Esophagus muscularis mucosa (tissue), 4 donors: ENCODE data around the gene TXNL4A. TPM values are rescaled to one million over a fixed set of nuclear protein-coding genes. Genes with fewer than 3 reads are reported as not detected.

Experiments used
- DNase-seq: peaks from one replicate; pipeline ENCODE4 v3.0.0-alpha.2; 2017; ENCODE audit errors: extremely low spot score
- H3K27ac ChIP-seq, 4 donors: fragments of 200-600 bp; sonication (generic); replicated peaks in 1 of 4; 1 replicate in 3 of 4; 2 replicates in 1 of 4; pipeline ENCODE4 v1.5.1; 2016 to 2019; ENCODE audit warnings: mild to moderate bottlenecking in 1 of 4
- H3K27me3 ChIP-seq, 4 donors: fragments of 200-600 bp; sonication (generic); one replicate each; pipeline versions ENCODE4 v1.5.1 to v1.6.0; 2016 to 2019
- H3K36me3 ChIP-seq, 4 donors: fragments of 200-600 bp; sonication (generic); one replicate each; pipeline ENCODE4 v1.5.1; 2016 to 2019
- H3K4me1 ChIP-seq, 4 donors: fragments of 200-600 bp; sonication (generic); one replicate each; pipeline ENCODE4 v1.5.1; 2016 to 2019
- H3K4me3 ChIP-seq, 4 donors: fragments of 200-600 bp; sonication (generic); 1 replicate in 2 of 4; 2 replicates in 2 of 4; pipeline ENCODE4 v1.5.1; 2016 to 2019; ENCODE audit warnings: mild to moderate bottlenecking in 4 of 4, moderate library complexity in 1 of 4
- H3K9me3 ChIP-seq, 4 donors: fragments of 200-600 bp; sonication (generic); 1 replicate in 3 of 4; 2 replicates in 1 of 4; pipeline ENCODE4 v1.5.1; 2016 to 2019
- CTCF ChIP-seq, 3 experiments: fragments of 200-600 bp in 2 of 3; fragments of 450-650 bp in 1 of 3; sonication (generic) in 2 of 3; IDR thresholded peaks; one replicate each; pipeline ENCODE4 v1.5.1; 2017 to 2019; ENCODE audit warnings: antibody characterized with exemption in 3 of 3, mild to moderate bottlenecking in 2 of 3, moderate library complexity in 1 of 3
- EP300 ChIP-seq: sonication (generic); formaldehyde crosslinking; IDR thresholded peaks from one replicate; pipeline ENCODE4 v1.6.1; 2017; ENCODE audit warnings: antibody characterized with exemption
- POLR2A ChIP-seq: fragments of 450-650 bp; IDR thresholded peaks from one replicate; pipeline ENCODE4 v1.6.1; 2017; ENCODE audit warnings: antibody characterized with exemption, moderate library complexity, mild to moderate bottlenecking, low read depth
- POLR2AphosphoS5 ChIP-seq, 2 donors: sonication (generic); formaldehyde crosslinking; IDR thresholded peaks; one replicate each; pipeline ENCODE4 v1.6.1; 2017; ENCODE audit warnings: antibody characterized with exemption in 2 of 2
- WGBS: methylation state at CpG from one replicate; pipeline ENCODE4 v1.1.5; 2018; 5-methylcytosine and 5-hydroxymethylcytosine counted together
- intact Hi-C: fragments of 100-400 bp; cut with DNase I; formaldehyde crosslinking; loops from one replicate; pipeline ENCODE4 v1.15.1; 2023
- total RNA-seq, 4 donors: library from RNA; depleted of rRNA; stranded (reverse); fragments of >200 nt; gene quantifications; one replicate each; pipeline versions ENCODE4 v1.1.0 to v1.2.1, GENCODE V29; 2016

Gene TXNL4A
- total RNA-seq, 4 donors from 2014 or later = 21.6 to 44.9 (median 38.9) TPM

GRCh38 chr18:79952996-79953559 is 35.3 kb downstream of the TXNL4A start:
- intact Hi-C loops = loop anchor here (5.0 kb wide), 1 partner anchor 34 kb away; the partner anchor contains the start of gene TXNL4A
- H3K4me3 ChIP-seq = no peak overlapping the region
- H3K4me1 ChIP-seq = peaks cover 25 to 43% (median 35%) of the 10 kb centered on the region in 4 donors
- H3K9me3 ChIP-seq = no peaks in the 10 kb centered on the region
- H3K27ac ChIP-seq = no peak overlapping the region
- WGBS = 91% methylated on average over 11 of the region's 24 CpGs
- peaks cover 0 to 12% (median 0%) of the 10 kb centered on the region in 4 donors for H3K36me3 ChIP-seq
- no peaks in the 10 kb centered on the region for H3K27me3 ChIP-seq
- no peak for DNase-seq
- no peak for TF ChIP-seq POLR2AphosphoS5 (IDR thresholded peaks at IDR 0.05)
- no peak for TF ChIP-seq POLR2A
- no peak for TF ChIP-seq EP300

- 34% methylated on average over 39 of the region's 43 CpGs for WGBS
- H3K27me3 ChIP-seq = no peaks in the 10 kb centered on the region
- H3K9me3 ChIP-seq = no peaks in the 10 kb centered on the region
- H3K4me3 ChIP-seq = peak overlapping the region; percentile 78 to 99 (median 98)
- peaks cover 31 to 48% (median 41%) of the 10 kb centered on the region in 4 donors for H3K4me1 ChIP-seq
- intact Hi-C loops = loop anchor here (5.0 kb wide), 1 partner anchor 35 kb away; the partner anchor contains the start of gene TXNL4A
- H3K27ac ChIP-seq = peak overlapping the region in 2 of 4 donors; percentile 89 to 90
- H3K36me3 ChIP-seq = peaks cover 0 to 12% (median 2%) of the 10 kb centered on the region in 4 donors
- DNase-seq = no peak
- TF ChIP-seq POLR2A (no peak), POLR2AphosphoS5 (IDR thresholded peaks at IDR 0.05) (no peak), EP300 (no peak), CTCF (IDR thresholded peaks at IDR 0.05) (no peak)
Measured at GRCh38 chr18:79952456-79952995, 35.8 kb downstream of the TXNL4A start.

- Histone ChIP-seq H3K4me3 (peak within 1 kb of the TSS; percentile 78 to 99 (median 98)), H3K36me3 (peaks cover 0 to 12% (median 2%) of the 10 kb centered on the region in 4 donors), H3K4me1 (peaks cover 38 to 55% (median 45%) of the 10 kb centered on the region in 4 donors), H3K27ac (peak within 1 kb of the TSS; percentile 84 to 90 (median 89)), H3K27me3 (no peaks in the 10 kb centered on the region), H3K9me3 (no peaks in the 10 kb centered on the region)
- TF ChIP-seq POLR2A (no peak), POLR2AphosphoS5 (IDR thresholded peaks at IDR 0.05) (peak; percentile 76 to 83), CTCF (IDR thresholded peaks at IDR 0.05) (peak in 1 of 3 experiments; percentile 8)
- DNase-seq = peak; percentile 97
- intact Hi-C loops = loop anchor here (2.0 to 5.0 kb wide), 2 partner anchors 36 to 83 kb away; partner anchors contain the start of genes RBFA and TXNL4A
- 0% methylated on average over 13 of the region's 126 CpGs for WGBS
Measured at GRCh38 chr18:79951545-79952455, 36.6 kb downstream of the TXNL4A start, which contains the start of gene SLC66A2. TSS of gene SLC66A2 (minus strand) at chr18:79951653. CDS start at chr18:79950926, 727 bp downstream.

- no peak for DNase-seq
- H3K4me1 ChIP-seq = peaks cover 41 to 63% (median 50%) of the 10 kb centered on the region in 4 donors
- intact Hi-C loops = loop anchor here (2.0 to 5.0 kb wide), 2 partner anchors 37 to 84 kb away; partner anchors contain the start of genes RBFA and TXNL4A
Measured at GRCh38 chr18:79950515-79951341, 37.6 kb downstream of the TXNL4A start.

More at GRCh38 chr18:79950515-79951341, 37.6 kb downstream of the TXNL4A start:
- no peaks in the 10 kb centered on the region for H3K27me3 ChIP-seq
- H3K9me3 ChIP-seq = no peaks in the 10 kb centered on the region
- H3K36me3 ChIP-seq = peaks cover 0 to 14% (median 5%) of the 10 kb centered on the region in 4 donors
- TF ChIP-seq POLR2A (no peak), POLR2AphosphoS5 (IDR thresholded peaks at IDR 0.05) (peak in 1 of 2 donors; percentile 6)
- WGBS = 7% methylated on average over 4 of the region's 81 CpGs
- peak overlapping the region; percentile 78 to 99 (median 98) for H3K4me3 ChIP-seq
- H3K27ac ChIP-seq = peak overlapping the region; percentile 84 to 90 (median 89)
